ENCODE measurements around the gene HORMAD2.
"Not testable (repeated sequence)": the region's sequence is repeated elsewhere in the genome, so short reads cannot be mapped to it uniquely, and the experiment has no call there.

The HORMAD2 gene

DNA sequence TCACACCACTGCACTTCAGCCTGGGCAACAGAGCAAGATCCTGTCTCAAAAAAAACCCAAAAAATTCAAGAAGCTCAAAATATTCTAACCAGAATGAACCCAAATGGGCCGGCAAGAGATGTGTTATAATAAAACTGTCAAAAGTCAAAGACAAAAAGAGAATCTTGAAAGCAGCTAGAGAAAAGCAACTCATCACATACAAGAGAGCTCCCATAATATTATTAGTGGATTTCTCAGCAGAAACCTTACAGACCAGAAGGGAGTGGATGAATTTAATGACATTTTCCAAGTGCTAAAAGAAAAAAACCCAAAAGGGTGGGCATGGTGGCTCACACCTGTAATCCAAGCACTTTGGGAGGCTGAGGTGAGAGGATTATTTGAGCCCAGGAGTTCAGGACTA lies 22.9 kb upstream of the HORMAD2 start:
- DNase-seq (ENCODE audit: low read depth in 2 of 2), result no peak

DNA sequence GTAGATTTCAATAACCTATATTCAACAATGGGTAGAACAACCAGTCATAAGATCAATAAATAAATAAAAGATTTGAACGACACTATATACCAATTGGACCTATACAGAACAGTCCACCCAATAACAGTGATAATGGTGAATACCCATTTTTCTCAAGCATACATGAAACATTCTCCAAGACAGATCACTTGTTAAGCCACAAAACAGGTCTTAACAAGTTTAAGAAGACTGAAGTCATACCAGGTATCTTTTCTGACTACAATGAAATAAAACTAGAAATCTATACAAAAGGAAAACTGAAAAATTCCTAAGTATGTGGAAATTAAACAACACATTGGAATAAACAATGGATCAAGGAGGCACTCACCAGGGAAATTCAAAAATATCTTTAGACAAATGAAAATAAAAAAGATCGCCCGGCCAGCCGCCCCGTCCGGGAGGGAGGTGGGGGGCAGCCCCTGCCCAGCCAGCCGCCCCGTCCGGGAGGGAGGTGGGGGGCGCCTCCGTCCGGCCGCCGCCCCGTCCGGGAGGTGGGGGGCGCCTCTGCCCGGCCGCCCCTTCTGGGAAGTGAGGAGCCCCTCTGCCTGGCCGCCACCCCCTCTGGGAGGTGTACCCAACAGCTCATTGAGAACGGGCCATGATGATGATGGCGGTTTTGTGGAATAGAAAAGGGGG lies 20.8 kb upstream of the HORMAD2 start:
- not testable (repeated sequence) for DNase-seq (ENCODE audit: low read depth in 2 of 2)

DNA sequence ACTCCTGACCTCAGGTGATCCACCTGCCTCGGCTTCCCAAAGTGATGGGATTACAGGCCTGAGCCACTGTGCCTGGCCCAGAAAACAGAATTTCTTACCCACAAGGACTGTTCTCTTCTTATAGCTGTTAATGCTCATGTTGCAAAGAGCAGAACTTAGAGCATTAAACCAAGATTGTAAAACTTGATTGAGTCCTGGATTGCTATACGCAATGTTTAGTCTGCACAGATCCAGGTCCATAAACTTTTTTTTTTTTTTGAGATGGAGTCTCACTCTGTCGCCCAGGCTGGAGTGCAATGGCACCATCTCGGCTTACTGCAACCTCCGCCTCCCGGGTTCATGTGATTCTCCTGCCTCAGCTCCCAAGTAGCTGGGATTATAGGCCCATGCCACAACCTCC lies 19.2 kb upstream of the HORMAD2 start:
- DNase-seq (ENCODE audit: low read depth in 2 of 2), result not testable (repeated sequence)

DNA sequence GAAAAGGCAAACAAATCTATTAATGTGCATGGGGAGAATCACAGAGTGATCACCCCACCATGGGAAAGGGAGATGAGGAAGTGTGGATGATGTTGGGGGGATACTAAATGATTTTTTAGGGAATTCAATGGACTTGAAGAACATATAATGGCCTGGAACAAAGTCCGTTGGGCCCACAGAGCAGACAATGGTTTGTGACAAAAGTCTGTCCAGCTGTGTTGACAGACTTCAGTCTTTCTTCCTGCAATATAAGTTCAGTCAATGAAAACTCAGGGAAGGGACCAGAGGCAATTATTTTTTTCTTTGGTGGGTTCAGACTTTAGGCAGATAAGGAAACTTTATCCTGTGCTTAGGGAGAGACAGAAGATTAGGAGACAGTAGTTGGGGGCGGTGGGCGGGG lies 18.0 kb upstream of the HORMAD2 start:
- no peak for DNase-seq (ENCODE audit: low read depth in 2 of 2)

DNA sequence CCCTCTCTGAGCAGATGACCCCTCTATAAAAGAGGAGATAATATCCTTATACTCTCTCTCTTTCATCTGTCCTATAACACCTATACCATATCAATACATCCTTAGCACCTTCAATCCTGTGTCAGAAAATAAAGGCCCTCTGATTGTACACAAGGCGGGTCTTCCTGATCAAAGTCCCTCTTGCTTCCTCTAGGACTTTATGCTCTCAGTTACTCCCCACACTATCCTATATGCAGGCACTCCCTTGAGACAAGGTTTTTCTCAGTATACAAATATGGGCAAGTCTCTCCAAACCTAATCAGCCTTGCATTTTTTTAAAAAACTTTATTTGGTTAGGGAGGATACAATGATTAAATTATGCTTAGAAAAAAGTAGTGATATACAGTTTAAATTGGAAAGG lies 17.3 kb upstream of the HORMAD2 start:
- DNase-seq (ENCODE audit: low read depth in 2 of 2), result no peak

DNA sequence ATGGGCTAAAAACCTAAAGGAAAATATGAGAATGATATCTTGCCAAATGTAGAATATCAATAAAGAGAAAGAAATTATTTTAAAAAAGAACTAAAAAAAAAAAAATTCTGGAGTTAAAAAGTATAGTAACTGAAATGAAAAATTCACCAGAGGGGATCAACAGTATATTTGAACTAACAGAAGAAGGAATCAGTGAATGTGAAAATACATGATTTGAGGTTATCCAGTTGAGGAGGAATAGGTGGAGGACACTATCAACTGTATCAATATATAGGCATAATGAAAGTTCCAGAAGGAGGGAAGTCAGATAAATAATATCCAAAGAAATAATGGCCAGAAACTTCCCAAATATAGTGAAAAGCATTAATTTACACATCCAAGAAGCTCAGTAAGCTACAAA lies 16.1 kb upstream of the HORMAD2 start:
- no peak for DNase-seq (ENCODE audit: low read depth in 2 of 2)

DNA sequence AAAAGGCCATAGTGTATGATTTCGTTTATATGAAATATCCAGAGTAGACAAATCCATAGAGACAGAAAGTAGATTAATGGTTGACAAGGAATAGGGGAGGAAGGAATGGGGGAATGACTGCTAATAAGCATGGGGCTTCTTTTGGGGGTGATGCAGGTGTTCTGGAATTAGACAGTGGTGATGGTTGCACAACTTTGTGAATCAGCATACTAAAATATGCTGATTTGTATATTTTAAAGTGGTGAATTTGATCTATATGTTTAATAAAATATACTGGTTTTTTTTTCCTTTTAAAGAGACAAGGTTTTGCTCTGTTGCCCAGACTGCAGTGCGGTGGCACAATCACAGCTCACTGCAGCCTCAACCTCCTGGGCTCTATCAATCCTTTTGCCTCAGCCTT lies 6.5 kb upstream of the HORMAD2 start:
- no peak for DNase-seq (ENCODE audit: low read depth in 2 of 2)

DNA sequence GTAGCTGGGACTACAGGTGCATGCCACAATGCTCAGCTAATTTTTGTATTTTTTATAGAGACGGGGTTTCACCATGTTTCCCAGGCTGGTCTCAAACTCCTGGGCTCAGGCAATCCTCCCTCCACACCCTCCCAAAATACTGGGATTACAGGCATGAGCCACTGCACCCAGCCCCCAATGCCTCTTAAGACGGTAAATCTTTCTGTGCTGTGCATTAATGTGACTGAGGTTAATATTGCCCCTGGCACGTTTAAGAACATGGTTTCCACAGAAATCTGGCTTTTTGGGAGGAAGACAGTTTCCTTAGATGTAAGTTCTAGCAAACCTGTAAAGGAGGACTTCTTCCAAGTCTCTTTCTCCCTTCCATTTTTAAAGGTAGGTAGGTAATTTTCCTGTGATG lies 6.1 kb upstream of the HORMAD2 start:
- no peak for DNase-seq (ENCODE audit: low read depth in 2 of 2)

DNA sequence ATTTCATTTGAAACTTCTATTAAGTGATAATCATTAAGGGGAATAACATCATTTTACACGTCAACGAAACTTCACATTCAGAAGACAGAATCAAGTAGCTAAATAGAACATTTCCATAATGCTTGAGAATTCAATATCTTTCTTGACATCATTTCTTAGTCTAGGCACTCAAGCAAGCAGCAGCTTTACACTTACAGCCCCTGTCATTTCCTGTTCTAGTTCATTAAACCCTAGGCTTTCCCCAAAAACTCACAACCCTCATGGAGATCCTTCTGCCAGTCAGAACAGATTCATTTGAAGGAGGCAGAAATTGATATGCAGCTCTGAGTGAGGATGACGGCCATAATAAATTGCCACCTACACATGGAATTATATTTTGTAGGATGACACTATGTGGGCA lies 5.3 kb upstream of the HORMAD2 start:
- no peak for DNase-seq (ENCODE audit: low read depth in 2 of 2)

DNA sequence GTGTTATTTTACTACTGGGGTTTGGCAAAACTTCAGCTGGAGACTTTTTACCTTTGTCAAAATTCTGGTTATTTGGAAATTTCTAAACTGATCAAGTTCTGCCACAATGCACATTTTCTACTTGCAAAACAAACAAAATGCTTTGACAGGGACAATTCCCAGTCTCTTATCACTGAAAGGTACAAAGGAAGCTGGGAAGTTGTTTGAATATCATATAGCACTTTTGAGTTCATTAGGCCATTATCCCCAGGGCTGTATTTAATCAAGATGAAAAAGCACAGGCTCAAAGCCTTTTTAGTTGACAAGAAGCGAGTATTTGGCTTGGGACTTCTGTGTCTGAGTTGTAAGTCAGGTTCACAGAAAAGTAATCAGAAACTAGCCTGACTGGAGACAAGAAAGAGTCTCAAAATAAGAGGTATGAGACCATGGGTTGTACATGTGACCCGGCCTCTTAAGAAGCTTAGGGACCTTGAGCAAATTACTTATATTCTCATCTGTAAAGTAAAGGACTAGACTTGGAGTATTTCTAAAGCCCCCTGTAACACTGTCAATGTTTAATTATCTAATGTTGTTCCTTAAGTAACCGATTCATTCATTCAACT lies 2.9 kb upstream of the HORMAD2 start:
- no peak for DNase-seq (ENCODE audit: low read depth in 2 of 2)

DNA sequence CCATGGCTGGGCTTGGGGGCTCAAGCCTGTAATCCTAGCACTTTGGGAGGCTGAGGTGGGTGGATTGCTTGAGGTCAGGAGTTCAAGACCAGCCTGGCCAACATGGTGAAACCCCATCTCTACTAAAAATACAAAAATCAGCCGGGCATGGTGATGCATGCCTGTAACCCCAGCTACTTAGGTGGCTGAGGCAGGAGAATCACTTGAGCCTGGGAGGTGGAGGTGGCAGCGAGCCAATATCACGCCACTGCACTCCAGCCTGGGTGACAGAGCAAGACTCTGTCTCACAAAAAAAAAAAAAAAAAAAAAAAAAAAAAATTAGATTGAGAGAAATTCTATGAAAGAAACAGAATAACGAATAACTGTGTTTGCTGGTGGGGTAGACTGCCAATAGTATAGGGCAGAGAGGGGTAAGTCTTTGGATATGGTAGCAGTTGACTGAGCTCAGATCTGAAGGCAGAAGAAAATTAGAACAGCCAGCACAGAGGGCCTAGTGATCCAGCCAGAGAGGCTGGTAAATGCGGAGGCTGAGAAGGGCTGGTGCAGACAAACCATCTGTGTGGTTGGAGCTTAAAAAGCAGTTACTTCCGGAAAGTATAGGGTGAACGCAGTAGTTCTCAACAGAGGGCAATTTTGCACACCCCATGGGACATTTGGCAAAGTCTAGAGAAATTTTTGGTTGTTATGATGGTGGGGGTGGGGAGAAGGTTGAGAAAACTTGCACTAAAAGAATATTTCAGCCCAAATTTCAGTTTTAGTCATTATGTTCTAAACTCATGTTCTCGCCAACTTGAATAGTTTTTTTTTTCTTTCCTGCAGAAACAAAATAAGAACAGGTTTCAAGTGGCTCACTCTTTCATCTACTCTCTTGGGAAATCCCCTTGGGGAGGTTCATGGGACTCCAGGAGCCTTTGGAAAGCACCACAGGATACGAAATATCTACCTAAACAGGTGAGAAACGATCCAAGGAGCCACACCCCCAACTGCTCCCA lies 1.6 kb upstream of the HORMAD2 start:
- no peak for DNase-seq (ENCODE audit: low read depth in 2 of 2)

DNA sequence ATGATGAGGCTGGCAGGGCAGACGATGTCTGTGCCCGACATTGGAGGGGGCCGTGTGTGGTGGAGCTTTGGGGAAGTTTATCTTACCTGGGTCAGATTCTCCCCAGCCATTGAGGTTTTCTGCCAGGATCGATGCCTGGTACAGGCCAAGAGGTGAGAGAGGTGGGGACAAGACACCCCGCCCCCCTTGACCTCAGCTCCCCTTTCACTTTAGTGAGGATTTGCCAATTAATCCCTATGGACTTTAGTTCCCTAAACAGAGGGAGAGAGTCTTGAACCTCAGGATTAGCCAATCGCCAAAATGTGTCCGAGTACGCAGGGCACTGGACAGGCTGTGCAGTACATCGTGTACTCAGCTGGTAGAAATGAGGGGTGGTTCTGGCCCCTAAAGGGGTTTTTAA lies 541 bp downstream of the HORMAD2 start:
- DNase-seq (ENCODE audit: low read depth in 2 of 2), result no peak

DNA sequence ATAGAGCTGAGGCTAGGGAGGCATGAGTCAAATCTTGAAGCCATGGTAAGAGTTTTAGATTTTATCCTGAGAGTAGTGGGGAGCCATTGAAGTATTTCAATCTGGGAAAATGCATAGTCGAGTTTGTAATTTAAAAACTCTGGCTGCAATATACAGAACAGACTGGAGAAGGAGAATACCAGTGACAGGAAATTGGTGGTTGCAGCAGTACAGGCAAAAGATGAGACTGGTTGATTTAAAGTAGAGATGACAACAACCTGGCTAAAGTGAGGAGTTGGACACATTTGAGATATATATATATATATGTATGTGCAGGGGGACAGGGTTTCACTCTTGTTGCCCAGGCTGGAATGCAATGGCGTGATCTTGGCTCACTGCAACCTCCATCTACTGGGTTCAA lies 6.2 kb downstream of the HORMAD2 start:
- no peak for DNase-seq (ENCODE audit: low read depth in 2 of 2)

DNA sequence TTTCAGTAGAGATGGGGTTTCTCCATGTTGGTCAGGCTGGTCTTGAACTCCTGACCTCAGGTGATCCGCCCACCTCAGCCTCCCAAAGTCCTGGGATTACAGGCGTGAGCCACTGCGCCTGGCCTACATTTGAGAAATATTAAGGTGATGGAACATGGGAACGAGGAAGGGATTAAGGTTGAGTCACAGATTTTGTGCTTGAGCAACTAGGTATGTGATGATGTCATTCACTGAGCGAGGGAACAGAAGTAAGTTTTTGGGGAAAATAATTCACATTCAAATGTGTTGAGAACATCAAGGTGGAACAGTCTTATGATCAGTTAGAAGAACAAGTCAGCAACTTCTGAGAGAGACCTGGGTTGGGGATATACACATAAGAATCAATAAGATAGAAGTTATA lies 6.8 kb downstream of the HORMAD2 start:
- not testable (repeated sequence) for DNase-seq (ENCODE audit: low read depth in 2 of 2)

DNA sequence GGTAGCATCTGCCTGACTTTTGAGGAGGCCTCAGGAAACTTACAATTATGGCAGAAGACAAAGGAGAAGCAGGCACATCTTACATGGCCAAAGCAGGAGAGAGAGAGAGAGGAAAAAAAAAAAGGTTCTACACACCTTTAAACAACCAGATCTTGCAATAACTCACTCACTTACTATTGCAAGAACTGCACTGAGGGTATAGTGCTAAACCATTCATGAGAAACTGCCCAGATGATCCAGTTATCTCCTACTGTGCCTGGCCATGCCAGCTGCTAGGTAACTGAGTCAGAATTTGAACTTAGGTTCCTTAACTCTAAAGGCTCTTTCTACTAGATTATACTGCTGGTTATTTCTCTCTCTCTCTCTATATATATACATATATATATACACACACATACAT lies 7.3 kb downstream of the HORMAD2 start:
- no peak for DNase-seq (ENCODE audit: low read depth in 2 of 2)

DNA sequence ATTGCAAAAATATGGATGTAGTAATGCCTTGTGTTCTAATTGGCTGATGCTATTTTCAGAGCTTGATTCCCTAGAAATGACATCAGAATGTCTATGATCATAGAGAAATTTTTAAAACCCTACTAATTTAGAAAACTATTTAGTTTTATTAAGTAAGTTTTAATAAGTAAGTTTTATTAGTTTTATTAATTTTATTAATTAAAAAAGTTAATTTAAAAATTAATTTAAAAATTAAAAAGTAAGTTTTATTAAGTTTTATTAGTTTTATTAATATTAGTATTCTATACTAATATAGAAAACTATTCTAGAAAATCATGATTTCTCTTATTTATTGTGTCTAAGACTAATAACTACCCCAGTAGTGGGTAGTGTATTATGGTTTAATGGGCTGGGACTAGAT lies 8.2 kb downstream of the HORMAD2 start:
- DNase-seq (ENCODE audit: low read depth in 2 of 2), result no peak

DNA sequence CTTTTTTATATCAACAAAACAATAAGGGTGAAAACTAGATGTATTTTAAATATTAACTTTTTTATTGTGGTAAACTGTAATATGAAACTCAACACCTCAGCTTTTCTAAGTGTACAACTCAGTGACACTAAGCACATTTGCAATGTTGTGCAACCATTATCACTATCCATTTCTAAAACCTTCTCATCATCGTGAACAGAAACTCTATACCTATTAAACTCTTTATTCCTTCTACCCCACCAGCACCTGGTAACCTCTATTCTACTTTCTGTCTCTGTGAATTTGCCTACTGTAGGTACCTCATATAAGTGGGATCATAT lies 9.4 kb downstream of the HORMAD2 start:
- no peak for DNase-seq (ENCODE audit: low read depth in 2 of 2)

DNA sequence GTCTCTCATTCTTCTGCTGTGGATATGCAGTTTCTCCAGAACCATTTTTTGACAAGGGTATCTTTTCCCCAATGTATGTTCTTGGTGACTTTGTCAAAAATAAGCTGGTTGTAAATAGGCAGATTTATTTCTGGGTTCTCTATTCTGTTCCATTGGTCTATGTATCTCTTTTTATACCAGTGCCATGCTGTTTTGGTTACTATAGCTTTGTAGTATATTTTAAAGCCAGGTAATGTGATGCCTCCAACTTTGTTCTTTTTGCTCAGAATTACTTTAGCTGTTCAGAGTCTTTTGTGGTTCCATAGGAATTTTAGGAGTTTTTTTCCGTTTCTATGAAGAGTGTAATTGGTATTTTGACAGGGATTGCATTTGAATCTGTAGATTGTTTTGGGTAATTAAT lies 12.4 kb downstream of the HORMAD2 start:
- DNase-seq (ENCODE audit: low read depth in 2 of 2), result no peak

DNA sequence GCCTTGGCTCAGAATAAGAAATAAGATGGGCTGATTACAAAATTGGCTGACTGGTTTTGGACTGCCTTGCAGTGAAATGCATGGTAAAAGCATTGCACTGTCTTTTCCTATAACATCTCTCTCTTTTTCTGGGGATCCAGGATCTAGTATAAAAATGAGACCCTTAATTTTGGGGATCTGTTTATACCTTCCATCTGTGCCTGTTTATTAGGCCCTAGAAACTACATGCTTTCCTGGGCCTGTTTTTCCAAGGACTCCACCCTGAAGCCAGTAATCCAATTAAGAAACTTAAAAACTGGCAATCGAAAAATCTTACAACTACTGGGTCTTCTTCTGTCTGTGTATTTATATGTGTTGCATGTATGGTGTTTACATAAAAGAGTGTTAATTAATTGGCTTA lies 14.5 kb downstream of the HORMAD2 start:
- DNase-seq (ENCODE audit: low read depth in 2 of 2), result no peak

DNA sequence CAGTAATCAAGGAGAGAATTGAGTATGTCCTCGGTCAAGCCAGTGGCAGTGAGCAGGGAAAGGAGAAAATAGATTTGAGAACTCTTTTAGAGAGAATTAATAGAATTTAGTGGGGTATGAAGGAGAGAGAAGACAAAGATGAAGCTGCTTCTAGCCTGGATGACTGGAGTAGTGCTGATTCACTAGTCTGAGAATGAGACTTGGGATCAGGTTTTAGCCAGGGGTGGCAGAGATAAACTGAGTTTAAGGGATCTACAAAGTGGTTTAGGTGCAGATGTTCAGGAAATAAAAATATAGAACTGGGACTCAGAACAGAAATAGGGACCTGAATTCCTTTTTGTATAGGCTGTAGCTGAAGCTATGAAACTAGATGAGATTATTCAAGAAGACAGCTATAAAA lies 17.6 kb downstream of the HORMAD2 start:
- DNase-seq (ENCODE audit: low read depth in 2 of 2), result no peak

DNA sequence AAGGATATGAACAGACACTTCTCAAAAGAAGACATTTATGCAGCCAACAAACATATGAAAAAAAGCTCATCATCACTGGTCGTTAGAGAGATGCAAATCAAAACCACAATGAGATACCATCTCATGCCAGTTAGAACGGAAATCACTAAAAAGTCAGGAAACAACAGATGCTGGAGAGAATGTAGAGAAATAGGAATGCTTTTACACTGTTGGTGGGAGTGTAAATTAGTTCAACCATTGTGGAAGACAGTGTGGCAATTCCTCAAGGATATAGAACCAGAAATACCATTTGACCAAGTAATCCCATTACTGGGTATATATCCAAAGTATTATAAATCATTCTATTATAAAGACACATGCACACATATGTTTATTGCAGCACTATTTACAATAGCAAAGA lies 20.5 kb downstream of the HORMAD2 start:
- not testable (repeated sequence) for DNase-seq (ENCODE audit: low read depth in 2 of 2)

DNA sequence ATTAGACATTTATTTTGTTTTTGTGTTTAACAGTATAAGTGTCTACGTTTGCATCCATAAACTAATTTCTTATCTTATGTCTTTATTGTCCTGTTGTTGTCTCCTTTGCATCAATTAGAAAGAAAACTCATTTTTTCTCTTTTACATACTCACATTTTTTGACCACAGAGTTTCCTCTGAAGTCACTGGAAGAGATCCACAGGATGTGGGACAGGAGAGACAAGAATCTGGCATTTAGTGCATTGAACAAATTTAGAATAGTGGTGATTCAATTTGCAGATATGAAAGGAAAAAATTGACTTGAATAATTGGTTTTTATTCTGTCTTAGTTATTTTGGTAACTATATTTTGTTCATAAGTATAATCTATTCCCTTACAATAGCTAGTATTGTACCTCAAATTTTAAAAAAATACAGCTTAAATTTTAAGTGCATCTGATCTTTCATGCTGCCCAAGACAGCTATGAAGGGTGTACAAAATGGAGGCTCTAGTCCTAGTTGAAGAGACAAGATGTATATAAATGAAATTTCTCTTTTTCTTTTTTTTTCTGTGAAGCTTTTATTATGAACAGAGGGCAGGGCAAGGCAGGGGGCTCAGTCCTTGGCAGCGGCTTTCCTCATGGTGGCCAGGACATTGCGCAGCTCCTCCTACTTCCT lies 24.4 kb downstream of the HORMAD2 start:
- DNase-seq (ENCODE audit: low read depth in 2 of 2), result no peak
